Colonic mucosa (tissue), 4 donors: ENCODE results near the gene NAA35. TPM values are rescaled to one million over a fixed set of nuclear protein-coding genes. Genes with fewer than 3 reads are reported as not detected.

Experiments used
- DNase-seq: peaks from one replicate; pipeline ENCODE4 v3.0.0-alpha.2; 2020
- H3K27ac ChIP-seq: fragments of 200-600 bp; one replicate; pipeline ENCODE4 v1.8.0; 2021
- H3K27me3 ChIP-seq: fragments of 200-600 bp; one replicate; pipeline ENCODE4 v1.8.0; 2021
- H3K36me3 ChIP-seq: fragments of 200-600 bp; one replicate; pipeline ENCODE4 v1.8.0; 2021
- H3K4me1 ChIP-seq: fragments of 200-600 bp; one replicate; pipeline ENCODE4 v1.8.0; 2021; ENCODE audit warnings: mild to moderate bottlenecking
- H3K4me3 ChIP-seq: fragments of 200-600 bp; one replicate; pipeline ENCODE4 v1.8.0; 2021
- H3K9ac ChIP-seq, 2 donors: one replicate each; pipeline ENCODE4 v1.7.0; 2013; ENCODE audit warnings: control low read depth in 2 of 2, low read depth in 2 of 2, low read length in 2 of 2
- H3K9me3 ChIP-seq: fragments of 200-600 bp; one replicate; pipeline ENCODE4 v1.8.0; 2021
- intact Hi-C: fragments of 100-400 bp; cut with DNase I; formaldehyde crosslinking; loops from one replicate; pipeline ENCODE4 v1.14.1; 2022
- total RNA-seq, 2 donors: library from RNA; stranded (reverse); fragmentation: NEBNext Ultra II Directional in 1 of 2; extraction: Animal tissue kit (Norgen Biotek cat#: 25700) in 1 of 2; gene quantifications; one replicate each; pipeline ENCODE4 v1.2.1, GENCODE V29; 2021
- TF ChIP-seq, protein P1 (sequence below): fragments of 200-600 bp; IDR thresholded peaks from one replicate; pipeline ENCODE4 v1.8.0; 2022; ENCODE audit warnings: antibody characterized with exemption, mild to moderate bottlenecking
- donor health status: healthy.
- donor health status: DM: no; HTN: no; CAD: no.
- donor health status: DM: no; HTN: no; CAD: no.

The NAA35 gene
- total RNA-seq, 2 donors from 2014 or later: 29.2 to 40.2 TPM

DNA sequence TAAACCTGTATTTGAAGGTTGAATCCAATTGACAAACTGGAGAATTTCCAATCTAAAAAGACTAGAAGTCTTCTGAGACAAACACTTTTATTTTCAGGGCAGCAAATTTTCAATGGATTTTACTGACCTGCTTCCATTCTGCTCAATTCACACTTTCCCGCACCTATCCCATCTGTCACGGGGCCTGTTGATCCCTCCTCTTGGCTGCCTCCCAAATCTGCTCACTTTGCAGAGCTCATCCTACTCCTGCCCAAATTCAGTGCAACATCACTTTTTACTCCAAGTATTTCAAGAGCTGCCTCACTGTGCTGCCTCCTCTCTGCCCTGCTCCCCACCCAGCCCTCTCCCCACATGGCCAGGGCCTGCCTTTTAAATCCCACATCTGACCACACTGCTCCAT lies 123.3 kb downstream of the NAA35 start:
- Histone ChIP-seq H3K9ac (no peak overlapping the region), H3K4me3 (no peak overlapping the region), H3K4me1 (no peaks in the 10 kb centered on the region), H3K27me3 (no peaks in the 10 kb centered on the region), H3K36me3 (no peaks in the 10 kb centered on the region), H3K9me3 (no peaks in the 10 kb centered on the region), H3K27ac (no peak overlapping the region)
- intact Hi-C loops: no loop called here
- peak; percentile 41 for DNase-seq
- TF ChIP-seq, protein P1, sequence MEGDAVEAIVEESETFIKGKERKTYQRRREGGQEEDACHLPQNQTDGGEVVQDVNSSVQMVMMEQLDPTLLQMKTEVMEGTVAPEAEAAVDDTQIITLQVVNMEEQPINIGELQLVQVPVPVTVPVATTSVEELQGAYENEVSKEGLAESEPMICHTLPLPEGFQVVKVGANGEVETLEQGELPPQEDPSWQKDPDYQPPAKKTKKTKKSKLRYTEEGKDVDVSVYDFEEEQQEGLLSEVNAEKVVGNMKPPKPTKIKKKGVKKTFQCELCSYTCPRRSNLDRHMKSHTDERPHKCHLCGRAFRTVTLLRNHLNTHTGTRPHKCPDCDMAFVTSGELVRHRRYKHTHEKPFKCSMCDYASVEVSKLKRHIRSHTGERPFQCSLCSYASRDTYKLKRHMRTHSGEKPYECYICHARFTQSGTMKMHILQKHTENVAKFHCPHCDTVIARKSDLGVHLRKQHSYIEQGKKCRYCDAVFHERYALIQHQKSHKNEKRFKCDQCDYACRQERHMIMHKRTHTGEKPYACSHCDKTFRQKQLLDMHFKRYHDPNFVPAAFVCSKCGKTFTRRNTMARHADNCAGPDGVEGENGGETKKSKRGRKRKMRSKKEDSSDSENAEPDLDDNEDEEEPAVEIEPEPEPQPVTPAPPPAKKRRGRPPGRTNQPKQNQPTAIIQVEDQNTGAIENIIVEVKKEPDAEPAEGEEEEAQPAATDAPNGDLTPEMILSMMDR: no peak

DNA sequence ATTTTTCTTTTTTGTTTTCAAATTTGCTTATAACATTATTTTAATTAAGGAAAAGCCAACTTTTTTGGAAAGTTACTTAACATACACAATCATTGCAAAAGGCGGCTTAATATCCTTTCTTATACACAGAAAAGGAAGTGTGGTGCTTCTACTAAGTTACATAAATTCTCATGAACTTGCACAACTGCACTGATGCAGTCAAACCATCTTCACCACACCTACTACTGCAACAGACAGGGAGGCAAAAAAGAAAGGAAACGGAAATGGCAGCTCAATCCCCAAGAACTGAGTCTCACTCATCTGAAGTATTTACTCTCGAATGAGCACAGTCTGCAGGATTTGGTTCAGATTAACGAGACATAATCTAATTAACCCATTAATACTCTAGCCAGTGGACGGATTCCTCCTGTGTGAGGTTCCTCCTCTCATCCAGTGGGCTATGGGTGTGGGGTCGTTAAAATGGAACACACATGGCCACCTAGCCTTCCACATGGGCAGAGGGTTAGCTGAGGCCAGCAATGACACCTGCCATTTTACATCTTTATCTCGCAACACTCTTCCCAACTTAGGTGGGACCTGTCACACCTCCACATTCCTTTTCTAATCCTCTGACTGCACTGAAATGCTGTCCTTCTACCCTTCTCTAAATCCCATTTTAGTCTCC lies 128.4 kb downstream of the NAA35 start:
- Histone ChIP-seq H3K9me3 (no peaks in the 10 kb centered on the region), H3K9ac (no peak overlapping the region), H3K27me3 (no peaks in the 10 kb centered on the region), H3K4me3 (no peak overlapping the region), H3K4me1 (no peaks in the 10 kb centered on the region), H3K36me3 (no peaks in the 10 kb centered on the region), H3K27ac (no peak overlapping the region)
- no peak for DNase-seq
- intact Hi-C loops: no loop called here
- TF ChIP-seq, protein P1: no peak

Other genes starting within 250 kb of the NAA35 start
- gene AGTPBP1, start 199.2 kb upstream of the NAA35 start, total RNA-seq: 10 to 100 TPM; 11.2 to 11.7 TPM
- 100 to 1,000 TPM; 337 to 393 TPM for gene GOLM1, start 158.4 kb downstream of the NAA35 start, total RNA-seq